C4-2B (cell line): Measurements from ENCODE around the gene SREBF2.

Experiments
- H3K27ac ChIP-seq: fragments of 450-650 bp; 2 replicates; pipeline ENCODE4 v1.5.1; 2017
- CTCF ChIP-seq: fragments of 450-650 bp; conservative IDR thresholded peaks from 2 replicates; pipeline ENCODE4 v1.5.1; 2017; ENCODE audit warnings: mild to moderate bottlenecking
- ZFX ChIP-seq: fragments of 450-650 bp; IDR thresholded peaks from 2 replicates; pipeline ENCODE4 v1.6.1; 2017

SREBF2 gene

GRCh38 chr22:41828516-41828915 is 4.4 kb upstream of the SREBF2 start:
- H3K27ac ChIP-seq: no peak overlapping the region; the same call in 1 of the 2 replicates
- TF ChIP-seq ZFX (no peak), CTCF (no peak)

- TF ChIP-seq ZFX (no peak), CTCF (no peak)
- H3K27ac ChIP-seq: peak overlapping the region; percentile 17; the same call in 1 of the 2 replicates
Observed at GRCh38 chr22:41830174-41830573, 2.7 kb upstream of the SREBF2 start.

- no peak for TF ChIP-seq ZFX
- no peak for TF ChIP-seq CTCF
- H3K27ac ChIP-seq: peak overlapping the region; percentile 23; the same call in 1 of the 2 replicates
Observed at GRCh38 chr22:41831383-41831782, 1.5 kb upstream of the SREBF2 start.

GRCh38 chr22:41831828-41832552 is 915 bp upstream of the SREBF2 start:
- no peak for TF ChIP-seq CTCF
- no peak for TF ChIP-seq ZFX
- H3K27ac ChIP-seq: peak overlapping the region; percentile 99

- H3K27ac ChIP-seq: peak overlapping the region; percentile 99
- TF ChIP-seq ZFX (peak; percentile 68), CTCF (no peak)
Observed at GRCh38 chr22:41833369-41834004, 582 bp downstream of the SREBF2 start.

- TF ChIP-seq CTCF (no peak), ZFX (no peak)
- H3K27ac ChIP-seq: peak overlapping the region; percentile 99
Observed at GRCh38 chr22:41834005-41834944, 1.4 kb downstream of the SREBF2 start.

GRCh38 chr22:41835462-41835861 is 2.6 kb downstream of the SREBF2 start:
- H3K27ac ChIP-seq: peak overlapping the region; percentile 9; the same call in 1 of the 2 replicates
